GM15510 (cell line): Measurements from ENCODE around the gene PNKP.

ENCODE experiments used
- POLR2A ChIP-seq: IDR thresholded peaks from 3 replicates; pipeline ENCODE4 v1.6.1; 2011; ENCODE audit warnings: borderline replicate concordance; ENCODE audit not compliant: insufficient read length; ENCODE audit errors: extremely low read depth

PNKP gene

GRCh38 chr19:49852631-49853126, 14.7 kb downstream of the PNKP start:
- no peak for TF ChIP-seq POLR2A

DNA sequence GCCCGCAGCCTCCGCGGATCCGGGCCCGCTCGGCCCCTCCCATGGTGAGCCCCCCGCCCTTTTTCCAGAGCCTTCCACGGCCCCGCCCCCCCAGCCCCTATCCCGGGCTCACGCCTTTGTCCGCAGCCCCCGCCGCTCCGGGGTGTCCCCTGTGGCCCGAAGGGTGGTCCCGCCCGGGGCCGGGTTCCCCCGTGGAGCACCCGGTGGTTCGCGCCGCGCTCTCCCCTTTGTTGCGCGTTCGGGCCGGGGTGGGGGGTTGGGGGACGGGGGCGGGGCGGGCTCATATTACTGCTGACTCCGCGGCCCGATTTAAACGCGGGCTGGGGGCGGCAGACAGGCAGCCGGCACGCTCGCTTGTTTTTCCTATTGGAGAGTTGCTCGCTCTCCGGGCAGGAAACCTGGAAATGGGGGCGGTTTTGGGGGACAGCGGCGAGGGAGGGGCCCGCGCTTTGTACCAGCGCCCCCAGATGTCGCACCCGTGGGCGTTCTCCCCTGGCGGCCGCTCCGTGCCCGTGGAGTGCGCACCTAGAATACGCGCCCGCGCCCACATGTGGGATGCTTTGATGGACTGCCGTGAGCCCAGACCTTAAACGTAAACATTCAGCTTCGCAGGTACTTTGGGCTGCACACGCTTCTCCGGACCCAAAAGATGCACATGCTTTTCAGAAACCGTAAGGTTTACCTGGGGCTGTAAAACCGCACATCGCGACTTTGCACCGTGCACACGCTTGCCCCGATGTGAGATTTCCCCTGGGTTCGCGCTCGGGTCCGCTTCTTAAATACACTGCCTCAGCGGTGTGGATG, 15.7 kb downstream of the PNKP start:
- no peak for TF ChIP-seq POLR2A

DNA sequence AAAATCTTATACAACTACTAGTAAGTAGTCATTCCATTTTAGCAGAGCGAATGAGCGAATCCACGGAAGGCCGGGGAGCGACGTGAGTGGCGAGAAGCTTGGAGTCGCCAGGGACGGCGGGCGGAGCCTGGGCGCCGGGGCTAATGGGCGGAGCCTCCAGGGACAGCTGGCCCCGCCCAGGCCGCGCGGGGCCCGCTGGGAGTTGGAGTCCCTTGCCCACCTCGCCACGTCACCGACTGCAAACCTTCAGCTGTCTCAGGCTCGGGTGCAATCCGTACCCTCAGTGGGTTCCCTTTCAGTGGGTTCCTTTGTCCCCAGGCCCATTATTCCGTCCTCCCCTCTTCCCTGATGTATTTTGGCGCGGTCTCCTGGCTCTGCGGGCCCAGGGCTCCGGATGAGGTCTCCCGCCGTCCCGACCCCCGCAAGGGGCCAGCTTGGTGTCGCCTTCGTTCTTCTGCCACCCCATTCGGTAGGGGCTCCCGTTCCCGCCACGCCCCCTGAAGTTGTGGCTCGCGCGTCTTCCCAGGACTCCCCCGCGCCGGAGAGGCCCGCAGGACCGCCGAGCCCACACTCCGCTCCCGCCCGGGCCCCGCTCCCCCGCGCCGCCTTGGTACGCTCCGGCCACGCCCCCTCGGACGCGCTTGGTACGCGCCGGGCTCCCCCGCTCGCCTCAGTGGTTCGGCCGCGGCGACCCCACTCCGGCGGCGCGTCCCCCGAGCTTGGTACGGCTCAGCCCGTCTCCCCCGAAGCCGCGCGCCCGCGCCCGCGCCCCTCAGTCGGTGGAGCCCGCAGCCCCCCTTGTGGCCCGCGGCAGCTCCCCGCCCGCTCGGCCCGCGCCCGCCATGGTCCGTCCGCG, 16.7 kb downstream of the PNKP start, which contains the start of gene PTOV1:
TSS of gene PTOV1 (plus strand) at position 673 of the 856 bp plus-strand sequence.
- peak; percentile 60 for TF ChIP-seq POLR2A

DNA sequence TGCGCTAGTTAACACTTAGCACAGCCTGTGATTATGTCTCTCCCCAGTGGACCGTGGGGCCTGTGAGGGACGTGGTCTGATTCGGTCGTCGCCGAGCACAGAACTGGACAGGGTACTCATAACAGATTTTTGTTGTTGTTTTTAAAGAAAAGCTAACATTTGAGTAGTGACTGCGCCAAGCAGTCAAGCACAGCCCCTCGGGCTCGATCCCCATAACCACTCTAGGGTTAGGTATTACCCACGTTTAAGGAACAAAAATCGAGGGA, 17.2 kb downstream of the PNKP start:
- no peak for TF ChIP-seq POLR2A

- TF ChIP-seq POLR2A = no peak
Measured at GRCh38 chr19:49849433-49850220, 17.7 kb downstream of the PNKP start.

DNA sequence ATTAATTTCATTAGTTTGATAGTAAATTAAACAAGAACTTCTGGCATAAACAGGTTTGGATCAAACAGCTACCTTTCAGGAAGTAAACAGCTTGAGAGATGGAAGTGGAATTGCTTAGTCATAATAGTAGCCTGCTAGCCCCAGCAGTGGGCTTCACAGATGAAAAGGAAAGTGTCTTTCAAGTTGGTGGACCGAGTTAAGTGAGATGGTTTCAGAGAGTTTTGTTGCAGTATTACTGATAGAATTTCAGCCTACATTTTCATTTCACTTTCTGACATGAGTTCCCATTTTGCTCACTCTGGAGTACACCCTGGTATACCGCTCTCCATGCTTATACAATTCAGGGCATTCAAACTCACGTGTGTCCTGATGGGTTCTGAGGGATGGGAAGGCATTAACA, 18.4 kb downstream of the PNKP start:
- TF ChIP-seq POLR2A = no peak

GRCh38 chr19:49847731-49848696, 19.4 kb downstream of the PNKP start:
- no peak for TF ChIP-seq POLR2A

DNA sequence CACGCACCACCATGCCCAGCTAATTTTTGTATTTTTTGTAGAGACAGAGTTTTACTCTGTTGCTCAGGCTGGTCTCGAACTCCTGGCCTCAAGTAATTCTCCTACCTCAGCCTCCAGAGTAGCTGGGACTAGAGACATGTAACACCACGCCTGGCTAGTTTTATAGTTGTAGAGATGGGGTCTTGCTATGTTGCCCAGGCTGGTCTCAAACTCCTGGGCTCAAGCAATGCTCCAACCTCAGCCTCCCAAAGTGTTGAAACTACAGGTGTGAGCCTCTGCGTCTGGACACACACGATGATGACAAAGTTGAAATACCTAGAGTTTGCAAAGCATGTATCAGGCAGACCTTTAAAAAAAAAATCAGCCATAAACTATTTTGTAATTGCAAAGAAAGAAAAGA, 21.0 kb downstream of the PNKP start:
- TF ChIP-seq POLR2A = no peak

DNA sequence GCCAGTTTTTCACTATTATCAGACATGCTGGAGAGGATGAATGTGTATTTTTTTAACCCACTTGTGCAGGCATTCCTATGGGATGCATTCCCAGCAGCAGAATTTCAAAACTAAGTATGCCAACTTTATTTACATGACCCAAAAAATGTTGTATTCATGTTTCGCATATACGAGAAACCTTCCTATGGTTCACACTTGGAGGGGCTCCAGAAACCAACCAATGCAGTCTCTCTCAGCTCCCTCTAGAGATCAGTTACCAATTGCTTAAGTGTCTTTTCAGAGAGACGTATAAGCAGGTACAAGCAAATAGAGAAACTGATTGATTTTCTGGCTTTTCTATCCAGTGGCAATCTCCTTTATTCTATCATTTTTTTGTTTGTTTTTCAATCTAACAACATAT, 22.0 kb downstream of the PNKP start:
- no peak for TF ChIP-seq POLR2A

DNA sequence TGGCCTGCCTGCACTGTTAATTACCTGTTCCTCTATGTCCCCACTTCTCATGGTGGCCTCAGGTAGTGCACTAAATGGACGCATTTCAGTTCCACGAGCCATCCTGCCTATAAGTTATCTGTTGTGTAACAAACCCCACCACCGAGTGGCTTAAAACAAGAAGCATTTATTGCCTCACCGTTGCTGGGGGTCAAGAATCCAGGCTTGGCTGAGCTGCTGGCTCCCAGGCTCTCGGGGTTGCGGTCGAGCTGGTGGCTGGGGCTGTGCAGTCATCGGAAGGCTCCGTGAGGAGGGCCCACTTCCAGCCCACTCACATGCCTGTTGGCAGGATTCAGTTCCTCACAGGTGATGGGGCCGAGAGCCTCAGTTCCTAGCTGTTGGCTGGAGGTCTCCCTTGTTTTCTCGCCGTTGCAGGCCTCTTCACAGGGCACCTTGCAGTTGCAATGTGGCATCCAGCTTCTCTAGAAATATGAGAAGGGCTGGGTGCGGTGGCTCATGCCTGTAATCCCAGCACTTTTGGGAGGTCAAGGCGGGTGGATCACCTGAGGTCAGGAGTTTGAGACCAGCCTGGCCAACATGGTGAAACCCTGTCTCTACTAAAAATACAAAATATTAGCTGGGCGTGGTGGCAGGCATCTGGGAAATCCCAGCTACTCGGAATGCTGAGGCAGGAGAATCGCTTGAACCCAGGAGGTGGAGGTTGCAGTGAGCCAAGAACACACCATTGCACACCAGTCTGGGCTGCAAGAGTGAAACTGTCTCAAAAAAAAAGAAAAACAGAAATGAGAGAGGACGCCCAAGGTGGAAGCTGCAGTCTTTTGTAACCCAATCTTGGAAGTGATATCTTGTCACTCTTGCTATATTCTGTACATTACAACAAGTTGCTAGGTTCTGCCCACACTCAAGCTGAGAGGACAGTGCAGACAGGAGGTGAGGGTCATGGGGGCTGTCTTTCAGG, 23.0 kb downstream of the PNKP start:
- no peak for TF ChIP-seq POLR2A

- TF ChIP-seq POLR2A = no peak
Measured at GRCh38 chr19:49843265-49843664, 24.1 kb downstream of the PNKP start.

GRCh38 chr19:49840736-49841249, 26.6 kb downstream of the PNKP start:
- TF ChIP-seq POLR2A = no peak

DNA sequence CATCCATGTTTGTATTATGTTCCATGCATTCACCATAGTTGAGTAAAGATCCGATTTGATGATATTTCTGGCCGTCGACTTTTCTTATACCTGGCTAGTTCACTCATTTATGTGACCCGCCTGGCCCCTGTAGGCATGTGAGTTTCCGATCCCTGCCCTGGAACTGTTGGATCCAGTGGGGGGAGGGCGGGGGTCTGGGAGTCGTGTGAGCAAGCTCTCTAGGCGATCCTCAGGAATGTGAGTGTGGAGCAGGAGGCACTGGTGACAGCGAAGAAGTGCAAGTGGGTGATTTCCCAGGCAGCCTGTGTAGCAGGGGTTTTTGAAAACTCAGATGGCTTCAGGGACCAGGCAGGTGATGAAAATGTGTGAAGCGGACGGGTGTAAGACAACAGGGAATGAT, 27.1 kb downstream of the PNKP start:
- TF ChIP-seq POLR2A = no peak
